Activated naive CD8-positive, alpha-beta T cell treated with anti-CD3 and anti-CD28 coated beads for 36 hours (primary cell): Measurements from ENCODE around the gene GLP1R. TPM values are rescaled to one million over a fixed set of nuclear protein-coding genes. Genes with fewer than 3 reads are reported as not detected.

Experiments
- DNase-seq: peaks from one replicate; pipeline ENCODE4 v3.0.0; 2021
- H3K27ac Mint-ChIP-seq: one replicate; pipeline ENCODE4 v1.8.0; 2022; ENCODE audit warnings: mild to moderate bottlenecking, moderate library complexity, mixed read lengths
- H3K27me3 Mint-ChIP-seq: one replicate; pipeline ENCODE4 v1.8.0; 2022; ENCODE audit warnings: mild to moderate bottlenecking, mixed read lengths
- H3K36me3 Mint-ChIP-seq: one replicate; pipeline ENCODE4 v1.8.0; 2021; ENCODE audit warnings: mild to moderate bottlenecking, mixed read lengths
- H3K4me1 Mint-ChIP-seq: one replicate; pipeline ENCODE4 v1.8.0; 2021; ENCODE audit warnings: mixed read lengths
- H3K4me3 Mint-ChIP-seq: one replicate; pipeline ENCODE4 v1.8.0; 2022; ENCODE audit warnings: mild to moderate bottlenecking, moderate library complexity, mixed read lengths
- H3K9me3 Mint-ChIP-seq: one replicate; pipeline ENCODE4 v1.8.0; 2022; ENCODE audit warnings: mixed read lengths
- total RNA-seq, 2 experiments: library from RNA; stranded (reverse); gene quantifications; one replicate each; pipeline ENCODE4 v1.2.3, GENCODE V29; 2021

GLP1R gene
- total RNA-seq, 2 experiments from 2014 or later: 0.43 to 0.56 TPM

- H3K36me3 Mint-ChIP-seq: no peaks in the 10 kb centered on the region
- peak; percentile 25 for DNase-seq
- no peak overlapping the region for H3K4me3 Mint-ChIP-seq
- H3K27me3 Mint-ChIP-seq: peaks cover 34% of the 10 kb centered on the region
- peaks cover 15% of the 10 kb centered on the region for H3K4me1 Mint-ChIP-seq
- H3K9me3 Mint-ChIP-seq: no peaks in the 10 kb centered on the region
- no peak overlapping the region for H3K27ac Mint-ChIP-seq
Observed at GRCh38 chr6:39083231-39083634, 34.7 kb downstream of the GLP1R start.

- Mint-ChIP-seq H3K36me3 (no peaks in the 10 kb centered on the region), H3K4me1 (peaks cover 15% of the 10 kb centered on the region), H3K9me3 (no peaks in the 10 kb centered on the region), H3K27me3 (peaks cover 46% of the 10 kb centered on the region), H3K4me3 (no peak overlapping the region), H3K27ac (no peak overlapping the region)
- DNase-seq: no peak
Observed at GRCh38 chr6:39084506-39084905, 35.9 kb downstream of the GLP1R start.

GRCh38 chr6:39085129-39085797 is 36.7 kb downstream of the GLP1R start:
- H3K27me3 Mint-ChIP-seq: peaks cover 51% of the 10 kb centered on the region
- no peak overlapping the region for H3K4me3 Mint-ChIP-seq
- H3K9me3 Mint-ChIP-seq: no peaks in the 10 kb centered on the region
- no peaks in the 10 kb centered on the region for H3K36me3 Mint-ChIP-seq
- H3K4me1 Mint-ChIP-seq: peaks cover 15% of the 10 kb centered on the region
- no peak for DNase-seq
- H3K27ac Mint-ChIP-seq: no peak overlapping the region

GRCh38 chr6:39086294-39086693 is 37.7 kb downstream of the GLP1R start:
- Mint-ChIP-seq H3K4me1 (peaks cover 15% of the 10 kb centered on the region), H3K36me3 (no peaks in the 10 kb centered on the region), H3K4me3 (no peak overlapping the region), H3K9me3 (no peaks in the 10 kb centered on the region), H3K27ac (no peak overlapping the region), H3K27me3 (peaks cover 59% of the 10 kb centered on the region)
- DNase-seq: peak; percentile 56

- Mint-ChIP-seq H3K36me3 (no peaks in the 10 kb centered on the region), H3K27ac (no peak overlapping the region), H3K9me3 (no peaks in the 10 kb centered on the region), H3K4me1 (peaks cover 15% of the 10 kb centered on the region), H3K27me3 (peaks cover 63% of the 10 kb centered on the region), H3K4me3 (no peak overlapping the region)
- no peak for DNase-seq
Observed at GRCh38 chr6:39086711-39087110, 38.1 kb downstream of the GLP1R start.

GRCh38 chr6:39087197-39087596 is 38.6 kb downstream of the GLP1R start:
- peaks cover 65% of the 10 kb centered on the region for H3K27me3 Mint-ChIP-seq
- H3K36me3 Mint-ChIP-seq: no peaks in the 10 kb centered on the region
- DNase-seq: no peak
- no peak overlapping the region for H3K27ac Mint-ChIP-seq
- H3K4me1 Mint-ChIP-seq: peaks cover 15% of the 10 kb centered on the region
- H3K4me3 Mint-ChIP-seq: no peak overlapping the region
- H3K9me3 Mint-ChIP-seq: no peaks in the 10 kb centered on the region

- peaks cover 64% of the 10 kb centered on the region for H3K27me3 Mint-ChIP-seq
Observed at GRCh38 chr6:39088331-39088730, 39.8 kb downstream of the GLP1R start.

GRCh38 chr6:39090036-39090435 is 41.5 kb downstream of the GLP1R start:
- H3K27me3 Mint-ChIP-seq: peaks cover 59% of the 10 kb centered on the region
- H3K36me3 Mint-ChIP-seq: no peaks in the 10 kb centered on the region
- no peak overlapping the region for H3K4me3 Mint-ChIP-seq

More at GRCh38 chr6:39088331-39088730, 39.8 kb downstream of the GLP1R start:
- Mint-ChIP-seq H3K9me3 (no peaks in the 10 kb centered on the region), H3K36me3 (no peaks in the 10 kb centered on the region), H3K27ac (no peak overlapping the region), H3K4me1 (peaks cover 15% of the 10 kb centered on the region), H3K4me3 (no peak overlapping the region)
- no peak for DNase-seq

GRCh38 chr6:39091220-39091619 is 42.6 kb downstream of the GLP1R start:
- peaks cover 50% of the 10 kb centered on the region for H3K27me3 Mint-ChIP-seq
- no peaks in the 10 kb centered on the region for H3K36me3 Mint-ChIP-seq
- DNase-seq: no peak
- H3K4me1 Mint-ChIP-seq: peaks cover 7% of the 10 kb centered on the region
- no peak overlapping the region for H3K4me3 Mint-ChIP-seq
- no peaks in the 10 kb centered on the region for H3K9me3 Mint-ChIP-seq
- no peak overlapping the region for H3K27ac Mint-ChIP-seq

More at GRCh38 chr6:39090036-39090435, 41.5 kb downstream of the GLP1R start:
- Mint-ChIP-seq H3K27ac (no peak overlapping the region), H3K4me1 (peaks cover 13% of the 10 kb centered on the region), H3K9me3 (no peaks in the 10 kb centered on the region)
- DNase-seq: no peak

- Mint-ChIP-seq H3K27me3 (peaks cover 44% of the 10 kb centered on the region), H3K9me3 (no peaks in the 10 kb centered on the region), H3K27ac (no peak overlapping the region), H3K36me3 (no peaks in the 10 kb centered on the region), H3K4me1 (no peaks in the 10 kb centered on the region), H3K4me3 (no peak overlapping the region)
- DNase-seq: no peak
Observed at GRCh38 chr6:39092124-39092523, 43.5 kb downstream of the GLP1R start.

- no peaks in the 10 kb centered on the region for H3K36me3 Mint-ChIP-seq
- no peaks in the 10 kb centered on the region for H3K9me3 Mint-ChIP-seq
- no peak overlapping the region for H3K4me3 Mint-ChIP-seq
- H3K27ac Mint-ChIP-seq: no peak overlapping the region
- peaks cover 34% of the 10 kb centered on the region for H3K27me3 Mint-ChIP-seq
- DNase-seq: no peak
- H3K4me1 Mint-ChIP-seq: no peaks in the 10 kb centered on the region
Observed at GRCh38 chr6:39093149-39093708, 44.6 kb downstream of the GLP1R start.

GRCh38 chr6:39095578-39095977 is 47.0 kb downstream of the GLP1R start:
- Mint-ChIP-seq H3K27ac (no peak overlapping the region), H3K4me1 (peaks cover 10% of the 10 kb centered on the region), H3K27me3 (peaks cover 14% of the 10 kb centered on the region), H3K36me3 (no peaks in the 10 kb centered on the region), H3K9me3 (no peaks in the 10 kb centered on the region), H3K4me3 (no peak overlapping the region)
- no peak for DNase-seq

GRCh38 chr6:39100358-39100757 is 51.8 kb downstream of the GLP1R start:
- H3K4me1 Mint-ChIP-seq: peaks cover 23% of the 10 kb centered on the region
- H3K9me3 Mint-ChIP-seq: no peaks in the 10 kb centered on the region
- H3K4me3 Mint-ChIP-seq: no peak overlapping the region
- H3K27ac Mint-ChIP-seq: no peak overlapping the region
- peaks cover 23% of the 10 kb centered on the region for H3K36me3 Mint-ChIP-seq
- DNase-seq: no peak
- H3K27me3 Mint-ChIP-seq: no peaks in the 10 kb centered on the region

GRCh38 chr6:39102071-39102820 is 53.7 kb downstream of the GLP1R start:
- H3K36me3 Mint-ChIP-seq: peaks cover 39% of the 10 kb centered on the region
- peaks cover 25% of the 10 kb centered on the region for H3K4me1 Mint-ChIP-seq
- no peaks in the 10 kb centered on the region for H3K9me3 Mint-ChIP-seq
- H3K4me3 Mint-ChIP-seq: no peak overlapping the region
- DNase-seq: peak; percentile 9
- H3K27me3 Mint-ChIP-seq: no peaks in the 10 kb centered on the region
- no peak overlapping the region for H3K27ac Mint-ChIP-seq

GRCh38 chr6:39102821-39103136 is 54.2 kb downstream of the GLP1R start:
- H3K4me1 Mint-ChIP-seq: peaks cover 30% of the 10 kb centered on the region
- no peak overlapping the region for H3K27ac Mint-ChIP-seq
- H3K36me3 Mint-ChIP-seq: peaks cover 41% of the 10 kb centered on the region
- no peaks in the 10 kb centered on the region for H3K9me3 Mint-ChIP-seq
- H3K4me3 Mint-ChIP-seq: no peak overlapping the region
- H3K27me3 Mint-ChIP-seq: no peaks in the 10 kb centered on the region
- DNase-seq: no peak
